HEK293T (cell line): ENCODE data around the gene RCN2.

Experiments used
- ARNT ChIP-seq: fragments of 450-650 bp; IDR thresholded peaks from 2 replicates; pipeline ENCODE4 v1.6.1; 2017; ENCODE audit warnings: mild to moderate bottlenecking
- FOXA1 ChIP-seq: fragments of 450-650 bp; IDR thresholded peaks from 2 replicates; pipeline ENCODE4 v1.6.1; 2016; ENCODE audit warnings: mild to moderate bottlenecking
- FOXM1 ChIP-seq: fragments of 450-650 bp; IDR thresholded peaks from 2 replicates; pipeline ENCODE4 v1.6.1; 2017; ENCODE audit warnings: mild to moderate bottlenecking, borderline replicate concordance
- LEF1 ChIP-seq: fragments of 450-650 bp; IDR thresholded peaks from 2 replicates; pipeline ENCODE4 v1.6.1; 2017; ENCODE audit warnings: mild to moderate bottlenecking, borderline replicate concordance
- SP1 ChIP-seq: fragments of 450-650 bp; IDR thresholded peaks from 2 replicates; pipeline ENCODE4 v1.6.1; 2017
- SUZ12 ChIP-seq: fragments of 450-650 bp; IDR thresholded peaks from 2 replicates; pipeline ENCODE4 v1.6.1; 2016; ENCODE audit warnings: mild to moderate bottlenecking

- TF ChIP-seq SUZ12 = no peak
- no peak for TF ChIP-seq FOXM1
- TF ChIP-seq ARNT = no peak
- TF ChIP-seq FOXA1 = no peak
- no peak for TF ChIP-seq SP1
- no peak for TF ChIP-seq LEF1
These were observed 45.2 kb downstream of the RCN2 start for GRCh38 chr15:76976572-76977270.
